ENCODE results near the gene KIAA1586.

DNA sequence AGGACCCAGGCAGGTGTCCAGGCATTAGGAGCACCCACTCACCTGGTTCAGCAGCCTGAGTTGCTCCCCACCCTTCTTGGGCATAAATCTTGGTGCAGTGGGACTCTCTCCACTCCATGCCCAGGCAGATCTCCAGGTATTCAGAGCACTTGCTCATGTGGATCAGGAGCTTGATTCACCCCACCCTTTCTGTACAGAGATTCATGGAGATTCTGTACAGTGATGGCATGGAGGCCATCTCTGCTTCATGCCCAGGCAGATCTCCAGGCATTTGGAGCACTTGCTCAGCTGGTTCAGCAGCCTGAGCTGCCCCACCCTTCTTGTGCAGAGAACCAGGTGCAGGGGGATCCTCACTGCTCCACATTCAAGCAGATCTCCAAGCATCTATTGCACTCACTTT lies 47.4 kb upstream of the KIAA1586 start:
- TF ChIP-seq CTCF (IDR thresholded peaks at IDR 0.05) (no peak), ZFX (IDR thresholded peaks at IDR 0.05; ENCODE audit: borderline replicate concordance) (no peak)
